ENCODE data around the gene CARM1.
A peak's percentile ranks its signal among the peaks of the same experiment; 100 is the strongest.
"Not testable (repeated sequence)": the region's sequence is repeated elsewhere in the genome, so short reads cannot be mapped to it uniquely, and the experiment has no call there.

CARM1 gene

GRCh38 chr19:10855879-10856522, 15.4 kb upstream of the CARM1 start:
- peak in 1 of 2 experiments; percentile 55 for DNase-seq (ENCODE audit: low spot score in 2 of 2)
- H3K4me3 ChIP-seq: no peak overlapping the region
- no peaks in the 10 kb centered on the region for H3K27me3 ChIP-seq (ENCODE audit: low read depth)
- H3K9me3 ChIP-seq: no peaks in the 10 kb centered on the region
- H3K4me1 ChIP-seq: no peaks in the 10 kb centered on the region
- in situ Hi-C loops (cut with MboI; ENCODE audit: low sequenced_read_pairs): no loop called here
- H3K36me3 ChIP-seq (replicated peaks): no peaks in the 10 kb centered on the region

GRCh38 chr19:10856899-10857298, 14.5 kb upstream of the CARM1 start:
- H3K9me3 ChIP-seq; DNase-seq (ENCODE audit: low spot score in 2 of 2); H3K4me3 ChIP-seq; H3K36me3 ChIP-seq (replicated peaks); H3K27me3 ChIP-seq (ENCODE audit: low read depth); H3K4me1 ChIP-seq; in situ Hi-C loops (cut with MboI; ENCODE audit: low sequenced_read_pairs): not testable (repeated sequence)

GRCh38 chr19:10858204-10858828, 13.0 kb upstream of the CARM1 start:
- Histone ChIP-seq H3K4me1 (no peaks in the 10 kb centered on the region), H3K9me3 (no peaks in the 10 kb centered on the region), H3K36me3 (replicated peaks) (no peaks in the 10 kb centered on the region), H3K4me3 (no peak overlapping the region), H3K27me3 (ENCODE audit: low read depth) (no peaks in the 10 kb centered on the region)
- DNase-seq (ENCODE audit: low spot score in 2 of 2): peak in 1 of 2 experiments; percentile 58
- in situ Hi-C loops (cut with MboI; ENCODE audit: low sequenced_read_pairs): no loop called here

GRCh38 chr19:10861103-10861651, 10.2 kb upstream of the CARM1 start:
- H3K36me3 ChIP-seq (replicated peaks): no peaks in the 10 kb centered on the region
- no peaks in the 10 kb centered on the region for H3K9me3 ChIP-seq
- no peaks in the 10 kb centered on the region for H3K27me3 ChIP-seq (ENCODE audit: low read depth)
- no peaks in the 10 kb centered on the region for H3K4me1 ChIP-seq
- in situ Hi-C loops (cut with MboI; ENCODE audit: low sequenced_read_pairs): no loop called here
- H3K4me3 ChIP-seq: no peak overlapping the region
- peak; percentile 26 to 71 for DNase-seq (ENCODE audit: low spot score in 2 of 2)

GRCh38 chr19:10862561-10863106, 8.7 kb upstream of the CARM1 start:
- no peak overlapping the region for H3K4me3 ChIP-seq
- H3K27me3 ChIP-seq (ENCODE audit: low read depth): no peaks in the 10 kb centered on the region
- no peaks in the 10 kb centered on the region for H3K9me3 ChIP-seq
- H3K36me3 ChIP-seq (replicated peaks): no peaks in the 10 kb centered on the region
- no peaks in the 10 kb centered on the region for H3K4me1 ChIP-seq
- in situ Hi-C loops (cut with MboI; ENCODE audit: low sequenced_read_pairs): no loop called here
- no peak for DNase-seq (ENCODE audit: low spot score in 2 of 2)

- in situ Hi-C loops (cut with MboI; ENCODE audit: low sequenced_read_pairs): no loop called here
- Histone ChIP-seq H3K4me1 (no peaks in the 10 kb centered on the region), H3K36me3 (replicated peaks) (no peaks in the 10 kb centered on the region), H3K9me3 (no peaks in the 10 kb centered on the region), H3K4me3 (no peak overlapping the region), H3K27me3 (ENCODE audit: low read depth) (no peaks in the 10 kb centered on the region)
- no peak for DNase-seq (ENCODE audit: low spot score in 2 of 2)
Observed at GRCh38 chr19:10863107-10863717, 8.1 kb upstream of the CARM1 start.

GRCh38 chr19:10864538-10864899, 6.8 kb upstream of the CARM1 start:
- peak; percentile 80 to 93 for DNase-seq (ENCODE audit: low spot score in 2 of 2)
- Histone ChIP-seq H3K4me1 (no peaks in the 10 kb centered on the region), H3K27me3 (ENCODE audit: low read depth) (no peaks in the 10 kb centered on the region), H3K4me3 (no peak overlapping the region), H3K9me3 (no peaks in the 10 kb centered on the region), H3K36me3 (replicated peaks) (no peaks in the 10 kb centered on the region)
- in situ Hi-C loops (cut with MboI; ENCODE audit: low sequenced_read_pairs): no loop called here

- in situ Hi-C loops (cut with MboI; ENCODE audit: low sequenced_read_pairs): no loop called here
- Histone ChIP-seq H3K36me3 (replicated peaks) (no peaks in the 10 kb centered on the region), H3K9me3 (no peaks in the 10 kb centered on the region), H3K4me3 (no peak overlapping the region), H3K4me1 (no peaks in the 10 kb centered on the region; the same call in 1 of the 2 replicates), H3K27me3 (ENCODE audit: low read depth) (no peaks in the 10 kb centered on the region)
- DNase-seq (ENCODE audit: low spot score in 2 of 2): no peak
Observed at GRCh38 chr19:10866495-10866894, 4.9 kb upstream of the CARM1 start.

- H3K4me3 ChIP-seq: no peak overlapping the region
- no peak for DNase-seq (ENCODE audit: low spot score in 2 of 2)
- in situ Hi-C loops (cut with MboI; ENCODE audit: low sequenced_read_pairs): no loop called here
- peaks cover 6% of the 10 kb centered on the region for H3K4me1 ChIP-seq
- no peaks in the 10 kb centered on the region; the same call in 1 of the 2 replicates for H3K36me3 ChIP-seq (replicated peaks)
- no peaks in the 10 kb centered on the region for H3K9me3 ChIP-seq
- no peaks in the 10 kb centered on the region for H3K27me3 ChIP-seq (ENCODE audit: low read depth)
Observed at GRCh38 chr19:10868872-10869547, 2.3 kb upstream of the CARM1 start.

- H3K4me3 ChIP-seq; H3K9me3 ChIP-seq; H3K27me3 ChIP-seq (ENCODE audit: low read depth); H3K4me1 ChIP-seq; H3K36me3 ChIP-seq (replicated peaks); in situ Hi-C loops (cut with MboI; ENCODE audit: low sequenced_read_pairs); DNase-seq (ENCODE audit: low spot score in 2 of 2): not testable (repeated sequence)
Observed at GRCh38 chr19:10869872-10870311, 1.5 kb upstream of the CARM1 start.

GRCh38 chr19:10870501-10870954, 825 bp upstream of the CARM1 start:
- H3K4me3 ChIP-seq: peak overlapping the region; percentile 29
- peaks cover 6% of the 10 kb centered on the region for H3K36me3 ChIP-seq (replicated peaks)
- H3K4me1 ChIP-seq: peaks cover 7% of the 10 kb centered on the region
- in situ Hi-C loops (cut with MboI; ENCODE audit: low sequenced_read_pairs): no loop called here
- H3K27me3 ChIP-seq (ENCODE audit: low read depth): no peaks in the 10 kb centered on the region
- H3K9me3 ChIP-seq: no peaks in the 10 kb centered on the region
- no peak for DNase-seq (ENCODE audit: low spot score in 2 of 2)

- H3K4me3 ChIP-seq: peak overlapping the region; percentile 65
- no peaks in the 10 kb centered on the region for H3K9me3 ChIP-seq
- peaks cover 6% of the 10 kb centered on the region for H3K36me3 ChIP-seq (replicated peaks)
- in situ Hi-C loops (cut with MboI; ENCODE audit: low sequenced_read_pairs): no loop called here
- DNase-seq (ENCODE audit: low spot score in 2 of 2): peak in 1 of 2 experiments; percentile 60
- H3K27me3 ChIP-seq (ENCODE audit: low read depth): no peaks in the 10 kb centered on the region
- H3K4me1 ChIP-seq: peaks cover 7% of the 10 kb centered on the region
Observed at GRCh38 chr19:10871711-10872545, 575 bp downstream of the CARM1 start.

All from HAP-1 (cell line).